22Rv1 (cell line): ENCODE results near the gene MAP2K7.

ENCODE experiments used
- H3K27ac ChIP-seq: fragments of 450-650 bp; 2 replicates; pipeline ENCODE4 v1.5.1; 2017
- CTCF ChIP-seq: fragments of 450-650 bp; IDR thresholded peaks from 2 replicates; pipeline ENCODE4 v1.5.1; 2017; ENCODE audit warnings: mild to moderate bottlenecking
- ZFX ChIP-seq: fragments of 450-650 bp; IDR thresholded peaks from 2 replicates; pipeline ENCODE4 v1.6.1; 2017; ENCODE audit warnings: antibody characterized with exemption, borderline replicate concordance

MAP2K7 gene

GRCh38 chr19:7894612-7895309 is 8.9 kb upstream of the MAP2K7 start:
- TF ChIP-seq CTCF: no peak
- TF ChIP-seq ZFX: no peak
- H3K27ac ChIP-seq: 0 out of 2 replicates have a peak overlapping the region, but pooled peaks have one; percentile 8

GRCh38 chr19:7895565-7895964 is 8.1 kb upstream of the MAP2K7 start:
- no peak overlapping the region for H3K27ac ChIP-seq
- no peak for TF ChIP-seq CTCF

- TF ChIP-seq CTCF: no peak
- no peak overlapping the region for H3K27ac ChIP-seq
Measured at GRCh38 chr19:7897292-7897691, 6.4 kb upstream of the MAP2K7 start.

- TF ChIP-seq CTCF: no peak
- TF ChIP-seq ZFX: no peak
- H3K27ac ChIP-seq: no peak overlapping the region
Measured at GRCh38 chr19:7898967-7899366, 4.7 kb upstream of the MAP2K7 start.

GRCh38 chr19:7899751-7900378 is 3.8 kb upstream of the MAP2K7 start:
- H3K27ac ChIP-seq: no peak overlapping the region
- TF ChIP-seq ZFX (no peak), CTCF (no peak)

GRCh38 chr19:7900401-7900870 is 3.2 kb upstream of the MAP2K7 start:
- no peak overlapping the region for H3K27ac ChIP-seq
- TF ChIP-seq ZFX: no peak
- TF ChIP-seq CTCF: no peak

GRCh38 chr19:7900931-7901330 is 2.7 kb upstream of the MAP2K7 start:
- TF ChIP-seq ZFX: no peak
- no peak for TF ChIP-seq CTCF

More at GRCh38 chr19:7900931-7901330, 2.7 kb upstream of the MAP2K7 start:
- no peak overlapping the region for H3K27ac ChIP-seq
